OCI-LY7 (cell line): ENCODE data around the gene ETV5.

Experiments
- CTCF ChIP-seq: fragments of 200-600 bp; sonication (generic); conservative IDR thresholded peaks from 2 replicates; pipeline ENCODE4 v1.5.1; 2014; ENCODE audit warnings: mild to moderate bottlenecking, antibody characterized with exemption, low read length, moderate library complexity, mixed read lengths
- EZH2phosphoT487 ChIP-seq: fragments of 200-600 bp; sonication (generic); IDR thresholded peaks from 2 replicates; pipeline ENCODE4 v1.6.1; 2018; ENCODE audit warnings: low read depth, borderline replicate concordance, mild to moderate bottlenecking, mixed run types, antibody characterized with exemption, low read length, moderate library complexity, mixed read lengths

GRCh38 chr3:185997130-185997529 is 111.8 kb downstream of the ETV5 start:
- TF ChIP-seq CTCF (no peak), EZH2phosphoT487 (no peak)
